GM23338 (cell line): Measurements from ENCODE around the gene SGO2. TPM values are rescaled to one million over a fixed set of nuclear protein-coding genes. Genes with fewer than 3 reads are reported as not detected.

ENCODE experiments used
- ATAC-seq: fragments of 200-7000 bp; cut with Tn5 transposase; 3 replicates; pipeline ENCODE4 v1.9.1; 2020
- DNase-seq: peaks from one replicate; pipeline ENCODE4 v3.0.0-alpha.2; 2015; ENCODE audit warnings: low spot score
- H2AFZ ChIP-seq: fragments of 200-600 bp; sonication (generic); 2 replicates; pipeline ENCODE4 v1.8.0; 2016; ENCODE audit warnings: antibody characterized with exemption, mild to moderate bottlenecking, moderate library complexity
- H3F3A ChIP-seq: fragments of 200-600 bp; sonication (generic); replicated peaks from 2 replicates; pipeline ENCODE4 v1.8.0; 2017; ENCODE audit warnings: antibody characterized with exemption, mixed run types, low read depth
- H3K27ac ChIP-seq: fragments of 200-600 bp; sonication (generic); 2 replicates; pipeline ENCODE4 v1.6.1; 2016; ENCODE audit warnings: low read depth
- H3K27me3 ChIP-seq: fragments of 200-600 bp; sonication (generic); 2 replicates; pipeline ENCODE4 v1.8.0; 2016; ENCODE audit warnings: mild to moderate bottlenecking, mixed run types, moderate library complexity; ENCODE audit not compliant: insufficient read depth
- H3K36me3 ChIP-seq: fragments of 200-600 bp; sonication (generic); 2 replicates; pipeline ENCODE4 v1.8.0; 2016; ENCODE audit warnings: mild to moderate bottlenecking; ENCODE audit not compliant: insufficient read depth
- H3K4me1 ChIP-seq: fragments of 200-600 bp; sonication (generic); 2 replicates; pipeline ENCODE4 v1.8.0; 2016; ENCODE audit warnings: mild to moderate bottlenecking, moderate library complexity; ENCODE audit not compliant: insufficient read depth
- H3K4me2 ChIP-seq: fragments of 200-600 bp; sonication (generic); 2 replicates; pipeline ENCODE4 v1.7.1; 2017; ENCODE audit warnings: mixed run types
- H3K4me3 ChIP-seq: fragments of 200-600 bp; sonication (generic); 2 replicates; pipeline ENCODE4 v1.6.1; 2016; ENCODE audit warnings: mixed run types
- H3K79me2 ChIP-seq: fragments of 200-600 bp; sonication (generic); replicated peaks from 2 replicates; pipeline ENCODE4 v1.8.0; 2017; ENCODE audit warnings: mild to moderate bottlenecking; ENCODE audit not compliant: insufficient read depth
- H3K9me2 ChIP-seq: fragments of 200-600 bp; sonication (generic); 2 replicates; pipeline ENCODE4 v1.8.0; 2017; ENCODE audit not compliant: insufficient read depth
- H4K20me1 ChIP-seq: fragments of 200-600 bp; sonication (generic); replicated peaks from 2 replicates; pipeline ENCODE4 v1.8.0; 2017; ENCODE audit warnings: mild to moderate bottlenecking; ENCODE audit not compliant: insufficient read depth
- H3K27ac Mint-ChIP-seq: 2 replicates; pipeline ENCODE4 v1.8.0; 2020; ENCODE audit warnings: inconsistent platforms, mild to moderate bottlenecking, moderate library complexity, mixed read lengths
- H3K27me3 Mint-ChIP-seq: 3 replicates; pipeline ENCODE4 v1.8.0; 2022; ENCODE audit warnings: low read depth, mild to moderate bottlenecking, moderate library complexity, mixed read lengths, inconsistent platforms; ENCODE audit not compliant: insufficient read depth, poor library complexity
- H3K36me3 Mint-ChIP-seq: 3 replicates; pipeline ENCODE4 v1.8.0; 2021; ENCODE audit warnings: low read depth, mild to moderate bottlenecking, inconsistent platforms, moderate library complexity, mixed read lengths
- H3K4me1 Mint-ChIP-seq: 3 replicates; pipeline ENCODE4 v1.8.0; 2020; ENCODE audit warnings: mild to moderate bottlenecking, inconsistent platforms, mixed read lengths
- H3K4me3 Mint-ChIP-seq: 3 replicates; pipeline ENCODE4 v1.8.0; 2021; ENCODE audit warnings: moderate library complexity, mild to moderate bottlenecking, inconsistent platforms, mixed read lengths
- H3K9me3 Mint-ChIP-seq: 3 replicates; pipeline ENCODE4 v1.8.0; 2020; ENCODE audit warnings: moderate library complexity, mild to moderate bottlenecking, inconsistent platforms, mixed read lengths
- CREB1 ChIP-seq: fragments of 250-450 bp; sonication (Bioruptor Pico); IDR thresholded peaks from 2 replicates; pipeline ENCODE4 v1.5.0; 2020; ENCODE audit warnings: low read depth, mild to moderate bottlenecking, moderate library complexity
- EZH2 ChIP-seq: fragments of 200-600 bp; sonication (generic); IDR thresholded peaks from one replicate; pipeline ENCODE4 v1.8.0; 2017; ENCODE audit warnings: antibody characterized with exemption, mild to moderate bottlenecking, low read depth; ENCODE audit not compliant: unreplicated experiment
- EZH2phosphoT487 ChIP-seq: fragments of 200-600 bp; sonication (generic); IDR thresholded peaks from one replicate; pipeline ENCODE4 v1.8.1; 2018; ENCODE audit warnings: antibody characterized with exemption; ENCODE audit not compliant: unreplicated experiment
- JUNB ChIP-seq: IDR thresholded peaks from one replicate; pipeline ENCODE4 v1.6.1; 2016; ENCODE audit warnings: antibody characterized with exemption; ENCODE audit not compliant: unreplicated experiment
- NANOG ChIP-seq: IDR thresholded peaks from 2 replicates; pipeline ENCODE4 v1.6.1; 2016; ENCODE audit warnings: antibody characterized with exemption, borderline replicate concordance
- STAT1 ChIP-seq: IDR thresholded peaks from one replicate; pipeline ENCODE4 v1.6.1; 2016; ENCODE audit warnings: antibody characterized with exemption; ENCODE audit not compliant: unreplicated experiment
- ZNF114 ChIP-seq: fragments of 250-450 bp; sonication (Bioruptor Pico); IDR thresholded peaks from 2 replicates; pipeline ENCODE4 v1.5.0; 2020; ENCODE audit warnings: mild to moderate bottlenecking, moderate library complexity
- ZNF331 ChIP-seq: fragments of 250-450 bp; sonication (Bioruptor Pico); IDR thresholded peaks from 2 replicates; pipeline ENCODE4 v1.5.0; 2020; ENCODE audit warnings: low read depth, mild to moderate bottlenecking, moderate library complexity
- polyA plus RNA-seq: library from polyadenylated mRNA; unstranded; fragments of >200 nt; fragmentation: Nextera tagmentation; extraction: Ambion mirVana; gene quantifications from 2 replicates; pipeline ENCODE4 v1.2.1, GENCODE V29; 2016
- total RNA-seq: library from RNA; depleted of rRNA; stranded (reverse); fragments of >200 nt; shearing (Covaris generic); gene quantifications from 2 replicates; pipeline ENCODE4 v1.2.3, GENCODE V29; 2014
- TF ChIP-seq, protein P1 (sequence below): fragments of 250-450 bp; sonication (Bioruptor Pico); IDR thresholded peaks from 2 replicates; pipeline ENCODE4 v1.5.0; 2020; ENCODE audit warnings: mild to moderate bottlenecking, moderate library complexity
- TF ChIP-seq, protein P2 (sequence below), 2 experiments: fragments of 200-600 bp in 1 of 2; sonication (generic) in 1 of 2; conservative IDR thresholded peaks; 2 replicates each; pipeline versions ENCODE4 v1.5.1 to v1.6.1; 2016 to 2017; ENCODE audit warnings: antibody characterized with exemption in 2 of 2, low read depth in 2 of 2, mild to moderate bottlenecking in 2 of 2, moderate library complexity in 1 of 2

The SGO2 gene
- total and polyA plus RNA-seq, 2 experiments from 2014 or later: 32.6 to 47.7 TPM

DNA sequence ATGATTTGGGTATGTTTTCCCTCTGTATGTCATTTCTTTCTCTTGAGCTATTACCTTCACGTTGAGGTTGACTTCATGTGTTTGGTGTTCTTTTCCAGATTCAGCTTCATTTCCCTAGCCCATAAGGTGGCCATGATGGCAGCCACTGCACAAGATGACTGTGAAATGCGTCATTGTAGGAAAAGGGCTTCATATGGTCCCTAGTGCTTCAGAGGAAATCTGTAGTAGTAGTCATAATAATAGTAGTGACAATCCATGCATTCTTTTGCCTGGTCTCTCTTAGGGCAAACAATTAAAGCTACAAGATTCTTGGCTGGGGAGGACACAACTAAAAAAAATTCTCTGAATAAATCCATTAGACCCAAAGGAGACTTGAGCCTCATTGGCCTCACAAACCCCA, 88.2 kb downstream of the SGO2 start (continued):
- TF ChIP-seq, protein P1, sequence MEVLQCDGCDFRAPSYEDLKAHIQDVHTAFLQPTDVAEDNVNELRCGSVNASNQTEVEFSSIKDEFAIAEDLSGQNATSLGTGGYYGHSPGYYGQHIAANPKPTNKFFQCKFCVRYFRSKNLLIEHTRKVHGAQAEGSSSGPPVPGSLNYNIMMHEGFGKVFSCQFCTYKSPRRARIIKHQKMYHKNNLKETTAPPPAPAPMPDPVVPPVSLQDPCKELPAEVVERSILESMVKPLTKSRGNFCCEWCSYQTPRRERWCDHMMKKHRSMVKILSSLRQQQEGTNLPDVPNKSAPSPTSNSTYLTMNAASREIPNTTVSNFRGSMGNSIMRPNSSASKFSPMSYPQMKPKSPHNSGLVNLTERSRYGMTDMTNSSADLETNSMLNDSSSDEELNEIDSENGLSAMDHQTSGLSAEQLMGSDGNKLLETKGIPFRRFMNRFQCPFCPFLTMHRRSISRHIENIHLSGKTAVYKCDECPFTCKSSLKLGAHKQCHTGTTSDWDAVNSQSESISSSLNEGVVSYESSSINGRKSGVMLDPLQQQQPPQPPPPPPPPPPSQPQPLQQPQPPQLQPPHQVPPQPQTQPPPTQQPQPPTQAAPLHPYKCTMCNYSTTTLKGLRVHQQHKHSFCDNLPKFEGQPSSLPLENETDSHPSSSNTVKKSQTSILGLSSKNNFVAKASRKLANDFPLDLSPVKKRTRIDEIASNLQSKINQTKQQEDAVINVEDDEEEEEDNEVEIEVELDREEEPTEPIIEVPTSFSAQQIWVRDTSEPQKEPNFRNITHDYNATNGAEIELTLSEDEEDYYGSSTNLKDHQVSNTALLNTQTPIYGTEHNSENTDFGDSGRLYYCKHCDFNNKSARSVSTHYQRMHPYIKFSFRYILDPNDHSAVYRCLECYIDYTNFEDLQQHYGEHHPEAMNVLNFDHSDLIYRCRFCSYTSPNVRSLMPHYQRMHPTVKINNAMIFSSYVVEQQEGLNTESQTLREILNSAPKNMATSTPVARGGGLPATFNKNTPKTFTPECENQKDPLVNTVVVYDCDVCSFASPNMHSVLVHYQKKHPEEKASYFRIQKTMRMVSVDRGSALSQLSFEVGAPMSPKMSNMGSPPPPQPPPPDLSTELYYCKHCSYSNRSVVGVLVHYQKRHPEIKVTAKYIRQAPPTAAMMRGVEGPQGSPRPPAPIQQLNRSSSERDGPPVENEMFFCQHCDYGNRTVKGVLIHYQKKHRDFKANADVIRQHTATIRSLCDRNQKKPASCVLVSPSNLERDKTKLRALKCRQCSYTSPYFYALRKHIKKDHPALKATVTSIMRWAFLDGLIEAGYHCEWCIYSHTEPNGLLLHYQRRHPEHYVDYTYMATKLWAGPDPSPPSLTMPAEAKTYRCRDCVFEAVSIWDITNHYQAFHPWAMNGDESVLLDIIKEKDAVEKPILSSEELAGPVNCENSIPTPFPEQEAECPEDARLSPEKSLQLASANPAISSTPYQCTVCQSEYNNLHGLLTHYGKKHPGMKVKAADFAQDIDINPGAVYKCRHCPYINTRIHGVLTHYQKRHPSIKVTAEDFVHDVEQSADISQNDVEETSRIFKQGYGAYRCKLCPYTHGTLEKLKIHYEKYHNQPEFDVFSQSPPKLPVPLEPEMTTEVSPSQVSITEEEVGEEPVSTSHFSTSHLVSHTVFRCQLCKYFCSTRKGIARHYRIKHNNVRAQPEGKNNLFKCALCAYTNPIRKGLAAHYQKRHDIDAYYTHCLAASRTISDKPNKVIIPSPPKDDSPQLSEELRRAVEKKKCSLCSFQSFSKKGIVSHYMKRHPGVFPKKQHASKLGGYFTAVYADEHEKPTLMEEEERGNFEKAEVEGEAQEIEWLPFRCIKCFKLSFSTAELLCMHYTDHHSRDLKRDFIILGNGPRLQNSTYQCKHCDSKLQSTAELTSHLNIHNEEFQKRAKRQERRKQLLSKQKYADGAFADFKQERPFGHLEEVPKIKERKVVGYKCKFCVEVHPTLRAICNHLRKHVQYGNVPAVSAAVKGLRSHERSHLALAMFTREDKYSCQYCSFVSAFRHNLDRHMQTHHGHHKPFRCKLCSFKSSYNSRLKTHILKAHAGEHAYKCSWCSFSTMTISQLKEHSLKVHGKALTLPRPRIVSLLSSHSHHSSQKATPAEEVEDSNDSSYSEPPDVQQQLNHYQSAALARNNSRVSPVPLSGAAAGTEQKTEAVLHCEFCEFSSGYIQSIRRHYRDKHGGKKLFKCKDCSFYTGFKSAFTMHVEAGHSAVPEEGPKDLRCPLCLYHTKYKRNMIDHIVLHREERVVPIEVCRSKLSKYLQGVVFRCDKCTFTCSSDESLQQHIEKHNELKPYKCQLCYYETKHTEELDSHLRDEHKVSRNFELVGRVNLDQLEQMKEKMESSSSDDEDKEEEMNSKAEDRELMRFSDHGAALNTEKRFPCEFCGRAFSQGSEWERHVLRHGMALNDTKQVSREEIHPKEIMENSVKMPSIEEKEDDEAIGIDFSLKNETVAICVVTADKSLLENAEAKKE (CRISPR knock-in tag): no peak
- TF ChIP-seq JUNB (no peak), EZH2 (no peak), STAT1 (no peak), ZNF114 (CRISPR knock-in tag) (no peak), NANOG (no peak), EZH2phosphoT487 (no peak), ZNF331 (no peak)
- TF ChIP-seq, protein P2, sequence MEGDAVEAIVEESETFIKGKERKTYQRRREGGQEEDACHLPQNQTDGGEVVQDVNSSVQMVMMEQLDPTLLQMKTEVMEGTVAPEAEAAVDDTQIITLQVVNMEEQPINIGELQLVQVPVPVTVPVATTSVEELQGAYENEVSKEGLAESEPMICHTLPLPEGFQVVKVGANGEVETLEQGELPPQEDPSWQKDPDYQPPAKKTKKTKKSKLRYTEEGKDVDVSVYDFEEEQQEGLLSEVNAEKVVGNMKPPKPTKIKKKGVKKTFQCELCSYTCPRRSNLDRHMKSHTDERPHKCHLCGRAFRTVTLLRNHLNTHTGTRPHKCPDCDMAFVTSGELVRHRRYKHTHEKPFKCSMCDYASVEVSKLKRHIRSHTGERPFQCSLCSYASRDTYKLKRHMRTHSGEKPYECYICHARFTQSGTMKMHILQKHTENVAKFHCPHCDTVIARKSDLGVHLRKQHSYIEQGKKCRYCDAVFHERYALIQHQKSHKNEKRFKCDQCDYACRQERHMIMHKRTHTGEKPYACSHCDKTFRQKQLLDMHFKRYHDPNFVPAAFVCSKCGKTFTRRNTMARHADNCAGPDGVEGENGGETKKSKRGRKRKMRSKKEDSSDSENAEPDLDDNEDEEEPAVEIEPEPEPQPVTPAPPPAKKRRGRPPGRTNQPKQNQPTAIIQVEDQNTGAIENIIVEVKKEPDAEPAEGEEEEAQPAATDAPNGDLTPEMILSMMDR (conservative IDR thresholded peaks at IDR 0.05; ENCODE audit: low read depth in 2 of 2): no peak

DNA sequence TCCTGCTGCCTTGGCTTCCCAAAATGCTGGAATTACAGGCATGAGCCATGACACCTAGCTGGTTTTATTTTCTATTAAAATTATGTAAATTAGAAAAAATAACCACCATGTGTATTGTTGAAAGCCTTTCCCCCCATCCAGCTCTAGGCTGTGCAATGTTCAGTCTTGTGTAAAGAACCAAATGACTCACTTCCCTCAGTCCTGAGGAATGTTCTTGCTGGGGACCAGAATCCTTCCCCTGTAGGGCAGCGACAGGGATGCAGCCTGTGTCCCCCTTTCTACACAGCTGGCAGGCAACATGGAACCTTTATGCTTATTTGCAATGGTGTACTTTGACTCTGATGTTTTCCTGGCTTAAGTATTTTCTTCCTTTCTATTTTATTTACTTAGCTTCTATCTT, 89.2 kb downstream of the SGO2 start:
- Mint-ChIP-seq H3K27ac (no peak overlapping the region), H3K9me3 (no peaks in the 10 kb centered on the region), H3K4me3 (no peak overlapping the region), H3K27me3 (no peaks in the 10 kb centered on the region), H3K4me1 (no peaks in the 10 kb centered on the region), H3K36me3 (no peaks in the 10 kb centered on the region)
- ATAC-seq (no peak; the same call in 2 of the 3 replicates), DNase-seq (no peak)
- H2AFZ ChIP-seq: no peak overlapping the region
- H3K4me1 ChIP-seq: no peaks in the 10 kb centered on the region
- H3K27me3 ChIP-seq: no peaks in the 10 kb centered on the region
- no peaks in the 10 kb centered on the region for H4K20me1 ChIP-seq
- no peak overlapping the region for H3K27ac ChIP-seq
- H3F3A ChIP-seq: no peaks in the 10 kb centered on the region
- H3K79me2 ChIP-seq: no peaks in the 10 kb centered on the region
- no peak overlapping the region for H3K4me3 ChIP-seq
- no peaks in the 10 kb centered on the region for H3K36me3 ChIP-seq
- no peaks in the 10 kb centered on the region for H3K9me2 ChIP-seq
- H3K4me2 ChIP-seq: no peak overlapping the region
- TF ChIP-seq ZNF114 (CRISPR knock-in tag): no peak
- TF ChIP-seq JUNB: no peak
- TF ChIP-seq ZNF331: no peak
- TF ChIP-seq CREB1 (CRISPR knock-in tag): no peak
- no peak for TF ChIP-seq STAT1
